ENCODE measurements around the gene SARDH. TPM values are rescaled to one million over a fixed set of nuclear protein-coding genes. Genes with fewer than 3 reads are reported as not detected.

The SARDH gene
- total and polyA plus RNA-seq, 9 of the 15 experiments (the other 6 are each of a cell fraction or from before 2014, with no cell fraction given): 0.14 TPM; not detected in 8

GRCh38 chr9:133665535-133665934 is 72.6 kb downstream of the SARDH start:
- 0% methylated on average over 10 of the region's 12 CpGs for WGBS (ENCODE audit: insufficient coverage, low coverage, missing lambda C conversion rate)
- TF ChIP-seq NRF1 (conservative IDR thresholded peaks at IDR 0.05 in 1 of 2, IDR thresholded peaks at IDR 0.05 in 1 of 2): peak; percentile 28 to 50; a peak in 2 of 4 replicates
- no peak for TF ChIP-seq KLF16 (IDR thresholded peaks at IDR 0.05)
- TF ChIP-seq HLTF (IDR thresholded peaks at IDR 0.05): no peak
- TF ChIP-seq NBN (IDR thresholded peaks at IDR 0.05; ENCODE audit: low read depth): no peak
- TF ChIP-seq POLR2A (conservative IDR thresholded peaks at IDR 0.05): no peak
- no peak for TF ChIP-seq LEF1 (IDR thresholded peaks at IDR 0.05)
- intact Hi-C loops (cut with micrococcal nuclease) (no loop called here), in situ Hi-C loops (cut with MboI) (no loop called here)
- ATAC-seq (no peak), FAIRE-seq (no peak), DNase-seq (ENCODE audit: extremely low read depth in 1 of 4, low spot score in 3 of 4) (no peak)
- Histone ChIP-seq H3K4me1 (replicated peaks in 1 of 2; ENCODE audit: control insufficient read depth in 2 of 2, insufficient read depth in 2 of 2, low read length in 2 of 2) (no peaks in the 10 kb centered on the region; a peak in 1 of 5 replicates), H3K9me3 (replicated peaks; ENCODE audit: control insufficient read depth, insufficient read depth, low read depth, low read length) (no peaks in the 10 kb centered on the region), H3K4me2 (ENCODE audit: insufficient read depth, low read length) (no peak overlapping the region), H2AFZ (ENCODE audit: low read depth, low read length) (no peak overlapping the region), H3K79me2 (ENCODE audit: control insufficient read depth, insufficient read depth, low read length) (no peaks in the 10 kb centered on the region), H3K9me1 (ENCODE audit: control insufficient read depth, insufficient read depth, low read length) (no peaks in the 10 kb centered on the region), H3K27ac (ENCODE audit: extremely low read depth, low read depth, low read length) (no peak overlapping the region), H3K36me3 (ENCODE audit: control insufficient read depth, insufficient read depth, low read length) (no peaks in the 10 kb centered on the region), H4K20me1 (replicated peaks; ENCODE audit: control insufficient read depth, insufficient read depth, low read length) (peaks cover 5% of the 10 kb centered on the region; the same call in 1 of the 2 replicates), H3K27me3 (ENCODE audit: control insufficient read depth in 2 of 2, insufficient read depth in 2 of 2, low read length in 2 of 2) (peaks cover 5 to 61% of the 10 kb centered on the region in 2 experiments; a peak in 4 of 5 replicates), H3K9ac (ENCODE audit: insufficient read depth in 1 of 2, low read depth in 2 of 2, low read length in 2 of 2) (no peak overlapping the region), H3K4me3 (no peak overlapping the region)
- POLR2A ChIA-PET: no interaction called here
- CTCF ChIA-PET (ENCODE audit: low intra/inter-chr PET ratio): no interaction called here
- no TSS peak for BruUV-seq (replicated peaks)

GRCh38 chr9:133665096-133665495 is 73.1 kb downstream of the SARDH start:
- intact Hi-C loops (cut with micrococcal nuclease) (no loop called here), in situ Hi-C loops (cut with MboI) (no loop called here)
- H3K9me3 ChIP-seq (replicated peaks; ENCODE audit: control insufficient read depth, insufficient read depth, low read depth, low read length): no peaks in the 10 kb centered on the region
- H3K27me3 ChIP-seq (ENCODE audit: control insufficient read depth in 2 of 2, insufficient read depth in 2 of 2, low read length in 2 of 2): peaks cover 7 to 61% of the 10 kb centered on the region in 2 experiments; a peak in 4 of 5 replicates
- no peaks in the 10 kb centered on the region for H3K36me3 ChIP-seq (ENCODE audit: control insufficient read depth, insufficient read depth, low read length)
- no peaks in the 10 kb centered on the region; a peak in 1 of 5 replicates for H3K4me1 ChIP-seq (replicated peaks in 1 of 2; ENCODE audit: control insufficient read depth in 2 of 2, insufficient read depth in 2 of 2, low read length in 2 of 2)
- BruUV-seq (replicated peaks): no TSS peak
- no peak overlapping the region for H3K4me3 ChIP-seq
- DNase-seq (ENCODE audit: extremely low read depth in 1 of 4, low spot score in 3 of 4) (no peak), FAIRE-seq (no peak), ATAC-seq (no peak)
- no peak overlapping the region for H2AFZ ChIP-seq (ENCODE audit: low read depth, low read length)
- no peaks in the 10 kb centered on the region for H3K79me2 ChIP-seq (ENCODE audit: control insufficient read depth, insufficient read depth, low read length)
- H3K9me1 ChIP-seq (ENCODE audit: control insufficient read depth, insufficient read depth, low read length): no peaks in the 10 kb centered on the region
- POLR2A ChIA-PET: no interaction called here
- peaks cover 9% of the 10 kb centered on the region for H4K20me1 ChIP-seq (replicated peaks; ENCODE audit: control insufficient read depth, insufficient read depth, low read length)
- H3K9ac ChIP-seq (ENCODE audit: insufficient read depth in 1 of 2, low read depth in 2 of 2, low read length in 2 of 2): no peak overlapping the region
- no peak overlapping the region for H3K4me2 ChIP-seq (ENCODE audit: insufficient read depth, low read length)
- H3K27ac ChIP-seq (ENCODE audit: extremely low read depth, low read depth, low read length): no peak overlapping the region
- CTCF ChIA-PET (ENCODE audit: low intra/inter-chr PET ratio): no interaction called here
- under 1% methylated on average over 13 of the region's 13 CpGs for WGBS (ENCODE audit: insufficient coverage, low coverage, missing lambda C conversion rate)
- TF ChIP-seq ATF4 (CRISPR knock-in tag; IDR thresholded peaks at IDR 0.05) (no peak), NFIC (IDR thresholded peaks at IDR 0.05) (no peak), ZNF79 (CRISPR knock-in tag; IDR thresholded peaks at IDR 0.05; ENCODE audit: low read depth) (no peak), PRMT5 (CRISPR knock-in tag; IDR thresholded peaks at IDR 0.05) (no peak), KHSRP (IDR thresholded peaks at IDR 0.05) (no peak), CTBP1 (IDR thresholded peaks at IDR 0.05; ENCODE audit: borderline replicate concordance) (no peak), MED1 (CRISPR knock-in tag; IDR thresholded peaks at IDR 0.05; ENCODE audit: borderline replicate concordance) (no peak), ZNF408 (CRISPR knock-in tag; IDR thresholded peaks at IDR 0.05; ENCODE audit: low read depth) (no peak), NFE2 (IDR thresholded peaks at IDR 0.05; ENCODE audit: low read depth) (no peak), SRSF3 (IDR thresholded peaks at IDR 0.05; ENCODE audit: insufficient read depth, low read length) (no peak)
- TF ChIP-seq, protein P1, sequence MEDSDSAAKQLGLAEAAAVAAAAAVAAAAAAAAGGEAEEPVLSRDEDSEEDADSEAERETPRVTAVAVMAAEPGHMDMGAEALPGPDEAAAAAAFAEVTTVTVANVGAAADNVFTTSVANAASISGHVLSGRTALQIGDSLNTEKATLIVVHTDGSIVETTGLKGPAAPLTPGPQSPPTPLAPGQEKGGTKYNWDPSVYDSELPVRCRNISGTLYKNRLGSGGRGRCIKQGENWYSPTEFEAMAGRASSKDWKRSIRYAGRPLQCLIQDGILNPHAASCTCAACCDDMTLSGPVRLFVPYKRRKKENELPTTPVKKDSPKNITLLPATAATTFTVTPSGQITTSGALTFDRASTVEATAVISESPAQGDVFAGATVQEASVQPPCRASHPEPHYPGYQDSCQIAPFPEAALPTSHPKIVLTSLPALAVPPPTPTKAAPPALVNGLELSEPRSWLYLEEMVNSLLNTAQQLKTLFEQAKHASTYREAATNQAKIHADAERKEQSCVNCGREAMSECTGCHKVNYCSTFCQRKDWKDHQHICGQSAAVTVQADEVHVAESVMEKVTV (CRISPR knock-in tag; IDR thresholded peaks at IDR 0.05): no peak
